ENCODE results near the gene EIF2B2.

- TF ChIP-seq EZH2 (IDR thresholded peaks at IDR 0.05; ENCODE audit: low read length, unreplicated experiment) (no peak), EZH2phosphoT487 (IDR thresholded peaks at IDR 0.05; ENCODE audit: borderline replicate concordance, low read length) (no peak), CTCF (conservative IDR thresholded peaks at IDR 0.05; ENCODE audit: low read depth, low read length) (no peak)
These were observed 24.2 kb upstream of the EIF2B2 start for GRCh38 chr14:74978416-74978947.
